HG02763 (cell line): ENCODE data around the gene NHSL1.

Experiments used
- ATAC-seq: cut with Tn5 transposase; IDR thresholded peaks from one replicate; pipeline ENCODE4 v1.9.1; 2021; ENCODE audit warnings: mild to moderate bottlenecking, moderate library complexity; ENCODE audit not compliant: unreplicated experiment

NHSL1 gene

DNA sequence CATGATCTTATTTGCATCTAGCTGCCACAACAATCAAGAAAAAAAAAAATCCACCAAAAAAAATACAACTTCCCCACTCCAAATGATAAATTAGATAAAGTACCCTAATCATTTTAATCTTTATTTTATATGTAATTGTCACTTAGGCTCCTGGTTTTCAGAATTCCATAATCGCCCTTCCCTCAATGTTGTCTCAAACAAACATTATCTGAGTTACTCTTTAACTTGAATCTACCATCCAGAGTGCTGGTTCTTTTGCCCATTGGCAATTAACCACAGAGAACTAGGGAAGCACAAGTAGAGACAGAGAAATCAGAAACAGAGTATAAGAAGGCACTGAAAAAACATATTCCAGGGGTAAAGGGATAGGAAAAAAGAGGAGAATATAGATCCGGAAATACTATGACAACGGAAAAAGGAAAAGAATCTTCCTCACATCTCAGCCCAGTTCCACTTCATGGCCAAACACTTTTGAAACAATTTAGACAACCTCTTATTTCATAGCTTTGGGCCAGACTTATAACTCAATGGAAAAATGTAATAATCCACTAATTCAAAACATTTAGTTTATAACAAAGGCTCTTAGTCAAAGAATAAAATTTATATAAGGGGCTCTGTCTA, 861 bp upstream of the NHSL1 start:
- ATAC-seq: no peak

DNA sequence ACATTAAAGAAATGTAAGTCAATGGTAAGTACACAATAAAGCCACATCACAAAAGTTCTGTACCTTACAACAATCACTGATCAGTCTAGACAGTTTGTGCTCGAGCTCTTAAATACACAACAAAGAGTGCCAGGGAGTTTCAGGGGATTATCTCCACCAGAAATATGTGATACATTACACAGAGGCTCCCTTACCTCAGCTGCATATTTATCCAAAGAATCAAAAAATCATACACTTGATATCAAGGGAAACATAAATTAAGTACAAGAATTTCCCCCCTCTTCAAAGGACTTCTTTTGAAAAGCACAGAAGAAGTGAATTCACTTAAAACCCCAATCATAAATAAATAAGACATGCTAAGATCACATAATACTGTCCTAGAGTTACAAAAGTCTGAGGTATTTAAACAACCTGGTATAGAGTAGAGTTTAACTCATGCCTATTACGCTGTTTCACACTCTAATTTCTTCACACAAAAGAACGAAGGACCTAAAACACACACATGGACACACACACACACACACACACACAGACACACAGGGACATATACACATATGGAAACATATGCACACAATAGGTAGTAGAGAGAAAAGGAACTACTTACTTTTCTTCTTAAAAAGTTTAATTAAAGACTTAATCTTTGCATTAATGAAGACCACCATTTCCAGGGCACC, 528 bp downstream of the NHSL1 start:
- ATAC-seq: no peak

- no peak for ATAC-seq
Observed at GRCh38 chr6:138497286-138497685, 2.0 kb downstream of the NHSL1 start.

DNA sequence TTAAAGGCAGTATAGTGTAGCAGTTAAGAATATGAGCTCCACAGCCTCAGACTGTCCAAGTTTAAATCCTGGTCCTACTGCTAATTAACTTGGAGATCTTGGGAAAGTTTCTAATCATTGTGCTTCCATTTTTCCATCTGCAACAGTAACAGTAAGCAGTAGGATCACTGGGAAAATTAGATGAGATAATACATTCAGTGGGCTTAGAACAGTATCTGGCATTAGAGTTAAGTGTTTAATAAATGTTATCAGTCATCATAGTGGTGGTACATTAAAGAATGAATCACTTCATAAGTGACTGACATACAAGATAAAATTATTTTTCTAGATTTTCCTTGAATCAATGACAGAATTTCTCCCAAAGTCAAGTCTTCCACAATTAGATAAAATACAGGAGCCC, 5.0 kb downstream of the NHSL1 start:
- ATAC-seq: no peak

DNA sequence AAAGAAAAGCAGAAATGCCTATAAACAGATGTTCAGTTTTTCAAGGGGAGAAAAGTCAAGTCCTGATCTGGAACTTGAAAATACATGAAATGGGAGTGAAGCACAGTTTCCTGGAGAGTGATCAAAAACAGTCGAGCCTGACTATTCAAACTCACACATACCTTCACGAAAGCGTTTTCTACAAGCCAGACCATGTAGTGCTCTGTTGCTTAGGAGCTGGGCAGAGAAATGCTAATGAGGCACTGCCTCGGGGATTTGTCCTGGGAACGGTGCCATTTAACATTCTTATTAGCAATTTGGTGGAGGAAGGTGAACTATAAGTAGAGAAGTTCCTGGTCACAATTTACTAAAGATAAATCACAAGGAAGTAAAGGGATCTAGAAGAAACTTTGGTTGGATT, 5.9 kb downstream of the NHSL1 start:
- ATAC-seq: no peak

GRCh38 chr6:138492871-138493270, 6.4 kb downstream of the NHSL1 start:
- ATAC-seq: no peak

- ATAC-seq: no peak
Observed at GRCh38 chr6:138492113-138492512, 7.2 kb downstream of the NHSL1 start.

DNA sequence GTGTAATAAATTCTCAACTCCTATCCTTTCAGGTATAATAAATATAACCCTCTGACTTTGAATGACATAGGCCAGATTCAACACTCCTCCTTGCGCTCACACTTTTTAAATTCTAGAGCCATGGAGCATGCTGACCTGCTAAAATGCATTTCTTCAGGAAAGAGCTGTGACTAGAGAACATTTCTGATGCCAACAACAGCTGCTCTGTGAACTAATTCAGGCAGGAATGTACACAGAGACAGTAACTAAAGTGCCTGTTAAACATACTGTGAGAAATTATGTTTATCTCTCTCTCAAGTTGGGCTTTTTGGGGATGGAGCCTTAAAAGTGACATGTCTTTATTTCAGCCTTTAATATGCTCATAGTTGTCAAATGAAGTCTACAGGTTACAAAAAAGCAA, 8.3 kb downstream of the NHSL1 start:
- no peak for ATAC-seq

DNA sequence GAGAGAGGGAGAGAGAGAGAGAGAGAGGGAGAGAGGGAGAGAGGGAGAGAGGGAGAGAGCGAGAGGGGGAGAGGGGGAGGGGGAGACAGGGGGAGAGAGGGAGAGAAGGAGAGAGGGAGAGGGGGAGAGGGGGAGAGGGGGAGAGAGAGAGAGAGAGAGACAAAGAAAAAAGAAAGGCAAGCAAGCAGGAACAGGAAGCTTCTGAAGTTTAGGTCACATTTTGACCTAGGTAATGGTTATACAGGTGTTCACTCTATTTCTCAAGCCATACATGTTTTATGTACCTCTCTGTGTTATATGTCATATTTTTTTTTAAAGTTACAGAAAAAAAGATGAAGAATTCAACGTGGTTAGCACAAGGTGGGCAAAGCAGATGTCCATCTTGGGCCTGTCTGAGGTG, 9.4 kb downstream of the NHSL1 start:
- no peak for ATAC-seq

DNA sequence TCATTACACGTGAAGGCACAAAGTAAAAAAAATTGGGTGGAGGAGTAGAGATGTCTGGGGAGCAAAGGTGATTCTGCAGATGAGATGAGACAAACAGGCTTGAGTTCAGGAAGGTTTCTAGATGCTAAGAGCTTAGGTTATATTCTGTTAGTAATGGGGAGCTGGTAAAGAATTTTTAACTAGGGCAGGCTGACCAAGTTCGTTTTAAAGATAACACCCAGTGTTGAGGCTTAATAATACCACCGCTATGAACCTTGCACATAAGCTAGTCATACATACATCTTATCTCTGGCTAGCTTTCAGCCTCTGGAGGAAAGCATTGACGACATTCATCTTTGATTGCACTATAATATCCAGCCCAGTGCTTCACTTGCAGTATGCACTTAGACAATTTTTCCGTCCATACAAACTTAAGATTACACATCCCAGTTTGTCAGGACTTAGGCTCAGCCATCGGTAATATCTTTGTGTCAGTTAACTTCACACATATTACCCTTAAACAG, 12.1 kb downstream of the NHSL1 start:
- no peak for ATAC-seq

DNA sequence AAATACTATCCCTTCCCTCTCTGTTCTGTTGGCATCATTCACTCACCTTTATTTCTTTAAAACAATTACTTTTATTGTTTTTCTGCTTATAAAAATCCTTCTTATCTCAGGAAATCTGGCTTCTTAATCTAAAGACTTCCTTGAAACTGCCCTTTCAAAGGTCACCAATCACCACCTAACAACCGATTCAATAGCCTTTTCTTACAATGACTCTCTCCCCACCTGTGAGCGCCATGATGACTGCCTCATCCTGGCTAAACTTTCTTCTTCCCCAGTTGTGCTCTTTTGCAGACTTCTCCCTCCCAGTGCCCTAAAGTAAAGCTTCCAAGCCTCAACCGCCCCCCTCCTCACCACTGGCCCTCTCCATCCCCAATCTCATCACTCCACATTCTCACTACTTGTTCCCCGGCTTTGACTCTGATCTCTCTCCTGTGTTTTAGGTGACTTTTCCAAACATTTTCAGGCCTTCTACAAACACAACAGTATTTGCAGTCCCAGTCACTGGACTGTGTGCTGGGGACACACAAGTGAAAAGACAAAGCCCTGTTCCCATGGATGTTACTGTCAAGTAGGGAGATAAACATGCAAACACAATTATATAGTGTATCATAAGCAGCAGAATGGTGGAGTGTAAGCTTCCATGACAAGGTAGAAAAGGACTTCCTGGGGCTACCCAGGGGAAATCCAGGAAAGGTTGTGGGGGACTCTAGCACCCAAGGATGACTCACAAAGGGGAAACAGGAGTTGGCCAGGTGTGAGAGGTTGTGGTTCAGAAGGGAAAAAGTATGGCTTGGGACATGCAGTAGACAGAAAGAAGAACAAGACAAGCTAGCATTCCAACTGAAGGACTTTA, 12.8 kb downstream of the NHSL1 start:
- no peak for ATAC-seq

DNA sequence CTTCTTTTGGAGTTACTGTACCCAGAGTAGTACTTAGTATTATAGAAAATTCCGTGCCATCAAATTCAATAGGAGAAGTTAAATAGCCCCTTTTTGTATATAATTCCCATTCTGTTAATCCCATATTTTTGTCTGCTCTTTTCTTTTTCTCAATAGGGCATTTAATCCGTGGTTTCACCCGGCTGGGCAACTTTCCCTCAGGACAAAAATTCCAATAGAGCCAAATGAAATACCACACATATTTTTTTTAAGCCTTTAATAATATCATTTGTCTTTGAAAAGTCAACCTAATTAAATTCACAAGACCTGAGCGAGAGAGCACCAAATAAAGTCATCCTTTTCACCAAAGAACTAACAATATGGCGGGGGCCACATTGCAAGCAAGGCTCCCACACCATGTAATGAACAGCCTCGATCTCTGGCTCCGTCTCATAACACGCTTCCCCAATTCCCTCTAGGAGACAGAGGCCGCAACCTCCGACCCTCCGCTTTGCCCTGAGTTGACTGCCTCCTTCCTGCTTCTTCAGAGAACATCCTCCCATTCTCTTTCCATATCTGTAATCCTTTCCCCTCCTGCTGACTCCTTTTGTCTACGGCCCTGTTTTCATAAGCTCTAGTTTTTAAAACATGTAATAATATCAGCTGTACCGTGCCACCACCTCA, 13.6 kb downstream of the NHSL1 start:
- ATAC-seq: no peak

DNA sequence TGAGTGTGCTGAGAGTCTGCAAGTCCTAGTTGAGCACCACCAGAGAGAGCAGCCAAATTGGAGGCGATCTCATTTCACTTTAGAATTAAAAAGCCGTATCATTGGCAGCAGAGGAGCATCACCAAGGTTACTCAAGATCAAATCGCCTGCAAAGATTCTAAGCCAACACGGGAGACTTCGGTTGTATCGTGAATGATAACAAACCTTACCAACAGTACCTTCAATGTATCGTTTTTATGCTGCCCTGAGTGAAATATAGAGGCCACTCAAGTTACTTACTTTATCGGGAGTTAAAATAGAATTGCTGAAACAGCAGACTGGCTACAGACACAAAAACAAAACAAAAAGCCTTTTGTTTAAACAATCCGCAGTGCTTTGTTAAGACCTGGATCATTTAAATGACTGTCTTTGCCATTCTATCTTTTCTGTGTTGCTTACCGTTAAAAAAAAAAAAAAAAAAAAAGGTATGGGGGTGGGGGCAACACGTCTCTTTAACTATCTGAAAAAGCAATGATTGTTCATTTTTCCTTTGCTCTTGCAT, 14.2 kb downstream of the NHSL1 start:
- ATAC-seq: no peak

- ATAC-seq: no peak
Observed at GRCh38 chr6:138484018-138484731, 15.1 kb downstream of the NHSL1 start.

- no peak for ATAC-seq
Observed at GRCh38 chr6:138482816-138483215, 16.5 kb downstream of the NHSL1 start.

DNA sequence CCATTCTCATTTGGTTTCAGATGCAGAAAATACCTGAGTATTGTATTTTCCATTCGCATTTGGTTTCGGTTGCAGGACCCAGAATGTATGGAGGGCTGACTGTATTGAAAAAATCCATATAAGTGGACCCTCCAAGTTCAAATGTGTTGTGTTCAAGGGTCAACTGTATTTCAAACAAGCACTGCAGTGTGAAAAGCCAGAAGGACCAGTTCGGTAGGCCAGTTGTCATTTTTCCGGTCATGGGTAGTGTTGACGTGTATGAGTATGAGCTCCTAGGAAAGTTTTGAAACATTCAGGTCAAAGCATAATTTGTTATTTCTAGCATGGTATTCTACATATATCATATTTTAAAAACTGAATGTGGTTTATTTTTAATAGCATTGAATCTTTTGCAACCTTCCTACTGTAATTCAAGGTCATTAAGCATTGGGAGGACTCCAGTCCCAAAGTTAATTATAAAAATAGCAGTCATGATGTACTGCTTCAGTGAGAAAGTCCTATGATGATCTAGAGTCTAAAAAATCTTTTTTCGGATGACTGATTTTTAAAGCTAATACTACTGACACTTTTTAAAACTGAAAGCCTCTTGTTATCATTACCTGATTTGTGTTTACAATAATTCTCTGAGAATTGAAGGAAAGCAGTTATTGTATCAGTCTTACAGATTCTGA, 18.9 kb downstream of the NHSL1 start:
- no peak for ATAC-seq

DNA sequence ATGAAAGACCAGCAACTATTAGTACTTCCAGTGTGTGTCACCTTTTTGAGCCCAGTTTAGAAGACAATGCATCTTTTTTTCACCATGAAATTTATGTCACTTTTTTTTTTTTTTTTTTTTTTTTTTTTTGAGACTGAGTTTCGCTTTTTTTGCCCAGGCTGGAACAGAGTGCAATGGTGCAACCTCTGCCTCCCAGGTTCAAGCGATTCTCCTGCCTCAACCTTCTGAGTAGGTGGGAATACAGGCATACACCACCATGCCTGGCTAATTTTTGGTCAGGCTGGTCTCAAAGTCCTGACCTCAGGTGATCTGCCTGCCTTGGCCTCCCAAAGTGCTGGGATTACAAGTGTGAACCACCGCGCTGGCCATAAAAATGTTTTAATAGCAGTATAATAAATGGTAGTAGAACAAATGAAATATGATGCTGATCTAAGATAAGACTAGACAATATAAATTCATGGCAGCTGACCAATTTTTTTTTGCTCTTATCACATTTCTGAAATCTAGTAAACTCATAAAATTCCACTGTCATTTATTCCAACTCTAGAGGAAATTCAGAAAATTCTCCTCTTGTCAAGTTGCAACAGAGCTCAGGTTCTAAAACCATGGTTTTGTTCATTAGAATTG, 21.3 kb downstream of the NHSL1 start:
- no peak for ATAC-seq

- no peak for ATAC-seq
Observed at GRCh38 chr6:138476116-138476515, 23.2 kb downstream of the NHSL1 start.

DNA sequence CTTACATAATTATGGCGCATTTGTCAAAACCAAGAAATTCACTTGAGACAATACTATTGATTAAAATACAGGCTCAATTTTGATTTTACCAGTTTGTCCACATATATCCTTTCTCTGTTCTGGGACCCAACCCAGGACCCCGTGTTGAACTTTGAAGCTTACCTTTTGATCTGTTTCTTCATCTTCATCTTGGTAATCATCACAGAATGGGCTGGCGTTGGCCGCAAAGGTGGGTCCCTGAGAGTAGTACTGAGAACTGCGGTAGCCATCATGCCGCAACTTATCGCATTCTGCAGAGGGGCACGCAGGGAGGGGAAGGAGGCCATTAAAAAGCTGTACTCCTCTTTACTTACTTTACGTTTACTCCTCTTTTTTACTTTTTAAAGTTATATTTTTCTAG, 26.1 kb downstream of the NHSL1 start:
- no peak for ATAC-seq
